ENCODE data around the gene SPEG. TPM values are rescaled to one million over a fixed set of nuclear protein-coding genes. Genes with fewer than 3 reads are reported as not detected.

The SPEG gene
- total and polyA plus RNA-seq, 2 of the 13 experiments (the other 11 are each of a cell fraction or from before 2014, with no cell fraction given), result 0.18 to 0.24 TPM

GRCh38 chr2:219484343-219485200, 49.9 kb downstream of the SPEG start (continued):
- TF ChIP-seq FOXO4 (CRISPR knock-in tag; conservative IDR thresholded peaks at IDR 0.05) (no peak), ZNF253 (CRISPR knock-in tag; IDR thresholded peaks at IDR 0.05; ENCODE audit: borderline replicate concordance) (no peak), IRX3 (CRISPR knock-in tag; IDR thresholded peaks at IDR 0.05; ENCODE audit: borderline replicate concordance, low read depth) (no peak), ZNF451 (CRISPR knock-in tag; IDR thresholded peaks at IDR 0.05) (0 out of 2 replicates have a peak, but pooled peaks have one; percentile 40), SALL1 (CRISPR knock-in tag; IDR thresholded peaks at IDR 0.05) (no peak), ZSCAN21 (CRISPR knock-in tag; IDR thresholded peaks at IDR 0.05; ENCODE audit: borderline replicate concordance) (no peak), EEA1 (CRISPR knock-in tag; IDR thresholded peaks at IDR 0.05; ENCODE audit: borderline replicate concordance) (no peak), SP2 (CRISPR knock-in tag; IDR thresholded peaks at IDR 0.05) (no peak), UBTF (CRISPR knock-in tag; IDR thresholded peaks at IDR 0.05) (peak; percentile 64; the same call in 1 of the 2 replicates)
- TF ChIP-seq, protein P1, sequence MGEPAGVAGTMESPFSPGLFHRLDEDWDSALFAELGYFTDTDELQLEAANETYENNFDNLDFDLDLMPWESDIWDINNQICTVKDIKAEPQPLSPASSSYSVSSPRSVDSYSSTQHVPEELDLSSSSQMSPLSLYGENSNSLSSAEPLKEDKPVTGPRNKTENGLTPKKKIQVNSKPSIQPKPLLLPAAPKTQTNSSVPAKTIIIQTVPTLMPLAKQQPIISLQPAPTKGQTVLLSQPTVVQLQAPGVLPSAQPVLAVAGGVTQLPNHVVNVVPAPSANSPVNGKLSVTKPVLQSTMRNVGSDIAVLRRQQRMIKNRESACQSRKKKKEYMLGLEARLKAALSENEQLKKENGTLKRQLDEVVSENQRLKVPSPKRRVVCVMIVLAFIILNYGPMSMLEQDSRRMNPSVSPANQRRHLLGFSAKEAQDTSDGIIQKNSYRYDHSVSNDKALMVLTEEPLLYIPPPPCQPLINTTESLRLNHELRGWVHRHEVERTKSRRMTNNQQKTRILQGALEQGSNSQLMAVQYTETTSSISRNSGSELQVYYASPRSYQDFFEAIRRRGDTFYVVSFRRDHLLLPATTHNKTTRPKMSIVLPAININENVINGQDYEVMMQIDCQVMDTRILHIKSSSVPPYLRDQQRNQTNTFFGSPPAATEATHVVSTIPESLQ (CRISPR knock-in tag; conservative IDR thresholded peaks at IDR 0.05), result no peak
- TF ChIP-seq, protein P2, sequence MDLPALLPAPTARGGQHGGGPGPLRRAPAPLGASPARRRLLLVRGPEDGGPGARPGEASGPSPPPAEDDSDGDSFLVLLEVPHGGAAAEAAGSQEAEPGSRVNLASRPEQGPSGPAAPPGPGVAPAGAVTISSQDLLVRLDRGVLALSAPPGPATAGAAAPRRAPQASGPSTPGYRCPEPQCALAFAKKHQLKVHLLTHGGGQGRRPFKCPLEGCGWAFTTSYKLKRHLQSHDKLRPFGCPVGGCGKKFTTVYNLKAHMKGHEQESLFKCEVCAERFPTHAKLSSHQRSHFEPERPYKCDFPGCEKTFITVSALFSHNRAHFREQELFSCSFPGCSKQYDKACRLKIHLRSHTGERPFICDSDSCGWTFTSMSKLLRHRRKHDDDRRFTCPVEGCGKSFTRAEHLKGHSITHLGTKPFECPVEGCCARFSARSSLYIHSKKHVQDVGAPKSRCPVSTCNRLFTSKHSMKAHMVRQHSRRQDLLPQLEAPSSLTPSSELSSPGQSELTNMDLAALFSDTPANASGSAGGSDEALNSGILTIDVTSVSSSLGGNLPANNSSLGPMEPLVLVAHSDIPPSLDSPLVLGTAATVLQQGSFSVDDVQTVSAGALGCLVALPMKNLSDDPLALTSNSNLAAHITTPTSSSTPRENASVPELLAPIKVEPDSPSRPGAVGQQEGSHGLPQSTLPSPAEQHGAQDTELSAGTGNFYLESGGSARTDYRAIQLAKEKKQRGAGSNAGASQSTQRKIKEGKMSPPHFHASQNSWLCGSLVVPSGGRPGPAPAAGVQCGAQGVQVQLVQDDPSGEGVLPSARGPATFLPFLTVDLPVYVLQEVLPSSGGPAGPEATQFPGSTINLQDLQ (CRISPR knock-in tag; IDR thresholded peaks at IDR 0.05), result no peak
